Measurements from ENCODE around the gene RAD9A.

RAD9A gene

DNA sequence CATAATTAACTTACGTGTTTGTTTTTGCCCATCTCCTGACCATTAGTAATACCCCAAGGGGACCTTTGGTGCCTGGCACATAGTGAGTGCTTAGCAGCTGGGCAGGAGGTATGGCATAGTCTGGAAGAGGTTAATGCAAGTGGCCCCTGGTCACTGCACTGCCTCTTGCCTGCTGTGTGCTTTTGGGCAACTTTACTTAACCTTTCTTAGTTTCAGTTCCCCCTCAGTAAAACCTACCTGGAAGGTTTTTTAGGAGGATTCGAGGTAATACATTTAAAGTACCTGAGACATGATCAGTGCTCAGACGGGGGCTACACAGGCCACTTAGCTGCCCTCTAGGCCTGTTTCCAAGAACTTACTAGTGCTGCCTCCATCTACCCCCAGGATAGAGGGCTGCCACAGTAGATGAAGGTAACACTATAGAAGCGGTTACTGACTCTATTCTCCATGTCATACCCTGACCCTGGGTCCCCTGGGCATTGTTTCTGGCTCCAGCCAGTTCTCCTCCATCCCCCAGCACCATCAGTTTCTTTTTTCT, 41.8 kb upstream of the RAD9A start:
- H3K4me3 ChIP-seq: no peak overlapping the region
- H3K27ac ChIP-seq: no peak overlapping the region
- no peaks in the 10 kb centered on the region for H3K9me3 ChIP-seq (ENCODE audit: low read depth, low read length)
- no peak overlapping the region for H3K9ac ChIP-seq (ENCODE audit: insufficient read length)
- TF ChIP-seq EZH2 (IDR thresholded peaks at IDR 0.05) (no peak), POLR2AphosphoS5 (IDR thresholded peaks at IDR 0.05; ENCODE audit: borderline replicate concordance, low read depth, low read length) (no peak), FOXP2 (optimal IDR thresholded peaks at IDR 0.05; ENCODE audit: control extremely low read depth, extremely low read length, insufficient read depth) (no peak)
- DNase-seq (ENCODE audit: low read depth, low spot score): no peak
- no peaks in the 10 kb centered on the region for H3K36me3 ChIP-seq (ENCODE audit: insufficient read depth, low read length)

DNA sequence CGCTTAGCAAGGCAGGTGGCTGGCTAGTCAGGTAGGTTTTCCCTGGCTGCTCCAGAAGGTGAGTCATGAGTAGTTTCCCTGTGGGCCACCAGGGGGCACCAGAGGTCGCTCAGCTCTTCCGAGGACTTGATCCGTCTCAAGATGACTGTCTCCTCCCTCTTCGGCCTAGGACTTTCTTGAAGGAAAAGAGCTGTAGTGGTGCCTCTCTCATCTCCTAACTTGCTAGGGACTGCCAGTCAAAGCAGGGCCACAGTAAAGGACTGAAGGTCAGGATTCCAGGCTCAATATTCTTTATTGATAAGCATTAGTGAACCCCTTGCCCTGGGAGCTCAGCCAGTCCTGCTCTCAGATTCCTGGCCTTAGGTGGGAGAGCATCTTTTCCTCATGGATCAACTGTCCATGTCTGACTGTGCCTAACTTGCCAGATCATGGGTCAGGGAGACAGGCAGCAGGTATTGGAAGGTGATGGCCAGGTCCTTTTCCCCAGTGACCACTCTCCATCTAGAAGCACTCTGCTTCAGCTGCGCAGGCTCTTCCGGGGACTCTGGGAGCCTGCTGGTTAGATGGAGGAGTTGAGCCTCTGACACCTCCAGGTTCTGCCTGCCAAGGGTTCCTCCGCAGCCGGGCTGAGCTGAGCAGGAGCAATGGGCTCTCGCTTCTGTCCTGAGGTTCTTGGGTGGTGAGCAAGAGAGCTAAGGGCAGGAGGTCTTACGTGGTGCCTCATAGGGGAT, 40.3 kb upstream of the RAD9A start:
- TF ChIP-seq FOXP2 (optimal IDR thresholded peaks at IDR 0.05; ENCODE audit: control extremely low read depth, extremely low read length, insufficient read depth) (no peak), POLR2AphosphoS5 (IDR thresholded peaks at IDR 0.05; ENCODE audit: borderline replicate concordance, low read depth, low read length) (no peak), EZH2 (IDR thresholded peaks at IDR 0.05) (no peak)
- Histone ChIP-seq H3K9ac (ENCODE audit: insufficient read length) (no peak overlapping the region), H3K27ac (no peak overlapping the region), H3K36me3 (ENCODE audit: insufficient read depth, low read length) (no peaks in the 10 kb centered on the region), H3K4me3 (no peak overlapping the region), H3K9me3 (ENCODE audit: low read depth, low read length) (no peaks in the 10 kb centered on the region)
- DNase-seq (ENCODE audit: low read depth, low spot score): no peak

DNA sequence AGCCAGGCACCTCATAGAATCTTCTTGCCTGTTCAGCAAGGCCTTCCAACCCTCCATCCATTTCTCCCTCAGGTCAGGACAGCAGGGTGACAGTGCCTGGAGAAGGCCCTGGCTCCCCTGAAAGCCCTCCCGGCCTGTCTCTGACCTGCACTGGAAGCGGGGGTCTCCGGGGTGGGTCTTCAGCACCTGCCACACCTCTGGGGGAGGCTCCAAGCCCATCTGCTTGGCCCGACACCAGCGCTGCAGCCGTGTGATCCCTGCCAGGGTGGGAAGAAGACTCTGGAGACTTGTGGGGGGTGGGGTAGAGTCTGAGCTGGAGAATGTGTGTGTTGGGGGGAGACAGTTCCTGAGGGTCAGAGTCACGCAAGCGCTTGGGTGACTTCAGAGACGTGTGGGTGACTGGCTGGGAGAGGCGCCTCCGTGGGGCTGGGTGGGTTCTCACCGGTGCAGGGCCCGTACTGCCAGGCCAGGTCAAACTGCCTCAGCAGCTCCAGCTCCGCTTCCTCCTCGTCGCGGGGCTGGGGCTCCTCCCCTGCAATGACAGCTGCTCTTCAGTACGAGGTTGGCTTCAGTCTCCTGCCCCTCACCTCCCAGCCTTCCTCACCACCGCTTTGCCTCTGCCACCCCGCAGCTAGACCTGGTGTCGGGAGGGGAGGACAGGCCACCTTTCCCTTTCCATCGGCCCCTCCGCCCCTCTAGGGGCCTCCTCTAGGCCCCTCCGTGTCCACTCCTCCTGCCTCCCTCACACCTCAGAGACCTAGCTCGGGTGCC, 39.1 kb upstream of the RAD9A start:
- H3K9ac ChIP-seq (ENCODE audit: insufficient read length): peak overlapping the region; percentile 64
- H3K9me3 ChIP-seq (ENCODE audit: low read depth, low read length): no peaks in the 10 kb centered on the region
- no peaks in the 10 kb centered on the region for H3K36me3 ChIP-seq (ENCODE audit: insufficient read depth, low read length)
- TF ChIP-seq POLR2AphosphoS5 (IDR thresholded peaks at IDR 0.05; ENCODE audit: borderline replicate concordance, low read depth, low read length) (no peak), EZH2 (IDR thresholded peaks at IDR 0.05) (no peak), FOXP2 (optimal IDR thresholded peaks at IDR 0.05; ENCODE audit: control extremely low read depth, extremely low read length, insufficient read depth) (no peak)
- H3K27ac ChIP-seq: peak overlapping the region; percentile 29; the same call in 1 of the 2 replicates
- DNase-seq (ENCODE audit: low read depth, low spot score): no peak
- peak overlapping the region; percentile 87 for H3K4me3 ChIP-seq

DNA sequence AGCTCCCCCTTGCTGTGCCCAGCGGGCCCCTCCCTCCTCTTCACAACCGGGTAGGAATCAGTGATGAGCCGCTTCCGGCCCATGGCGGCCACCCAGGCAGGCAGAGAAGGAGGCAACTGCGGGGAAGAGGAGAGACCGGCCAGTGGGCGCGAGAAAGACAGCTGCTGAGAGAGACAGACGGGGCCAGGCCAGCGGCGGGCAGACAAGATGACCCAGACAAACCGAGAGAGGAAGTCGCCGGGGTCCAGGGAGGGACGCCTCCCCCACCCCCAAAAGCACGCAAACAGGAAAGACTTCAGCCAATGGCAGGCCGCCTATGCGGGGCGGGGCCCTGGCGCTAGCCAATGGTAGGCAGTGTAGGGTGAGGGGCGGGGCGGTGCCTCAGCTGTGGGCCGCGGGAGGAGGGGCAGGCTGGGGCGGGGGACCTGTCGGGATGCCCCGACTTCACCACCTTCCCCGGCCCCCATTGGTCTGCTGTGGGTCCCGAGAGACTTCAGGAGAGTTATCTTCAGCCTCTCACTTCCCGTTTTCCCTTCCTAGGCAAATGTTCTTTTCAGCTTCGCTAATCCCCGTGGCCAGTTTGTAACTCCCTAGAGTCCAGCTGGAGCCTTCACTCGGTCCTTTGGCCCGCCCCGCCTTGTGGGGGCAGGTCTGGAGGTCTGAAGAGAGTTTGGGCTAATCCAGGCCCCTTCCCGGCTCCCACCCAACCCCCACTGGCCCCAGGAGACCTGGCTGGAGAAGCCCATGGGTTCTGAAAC, 38.3 kb upstream of the RAD9A start, which contains the start of gene POLD4:
Gene POLD4 (minus strand): TSS at position 230 of the 758 bp plus-strand sequence. CDS start 147 bp downstream, at position 83.
- no peak for TF ChIP-seq FOXP2 (optimal IDR thresholded peaks at IDR 0.05; ENCODE audit: control extremely low read depth, extremely low read length, insufficient read depth)
- TF ChIP-seq POLR2AphosphoS5 (IDR thresholded peaks at IDR 0.05; ENCODE audit: borderline replicate concordance, low read depth, low read length): no peak
- no peak for TF ChIP-seq EZH2 (IDR thresholded peaks at IDR 0.05)

DNA sequence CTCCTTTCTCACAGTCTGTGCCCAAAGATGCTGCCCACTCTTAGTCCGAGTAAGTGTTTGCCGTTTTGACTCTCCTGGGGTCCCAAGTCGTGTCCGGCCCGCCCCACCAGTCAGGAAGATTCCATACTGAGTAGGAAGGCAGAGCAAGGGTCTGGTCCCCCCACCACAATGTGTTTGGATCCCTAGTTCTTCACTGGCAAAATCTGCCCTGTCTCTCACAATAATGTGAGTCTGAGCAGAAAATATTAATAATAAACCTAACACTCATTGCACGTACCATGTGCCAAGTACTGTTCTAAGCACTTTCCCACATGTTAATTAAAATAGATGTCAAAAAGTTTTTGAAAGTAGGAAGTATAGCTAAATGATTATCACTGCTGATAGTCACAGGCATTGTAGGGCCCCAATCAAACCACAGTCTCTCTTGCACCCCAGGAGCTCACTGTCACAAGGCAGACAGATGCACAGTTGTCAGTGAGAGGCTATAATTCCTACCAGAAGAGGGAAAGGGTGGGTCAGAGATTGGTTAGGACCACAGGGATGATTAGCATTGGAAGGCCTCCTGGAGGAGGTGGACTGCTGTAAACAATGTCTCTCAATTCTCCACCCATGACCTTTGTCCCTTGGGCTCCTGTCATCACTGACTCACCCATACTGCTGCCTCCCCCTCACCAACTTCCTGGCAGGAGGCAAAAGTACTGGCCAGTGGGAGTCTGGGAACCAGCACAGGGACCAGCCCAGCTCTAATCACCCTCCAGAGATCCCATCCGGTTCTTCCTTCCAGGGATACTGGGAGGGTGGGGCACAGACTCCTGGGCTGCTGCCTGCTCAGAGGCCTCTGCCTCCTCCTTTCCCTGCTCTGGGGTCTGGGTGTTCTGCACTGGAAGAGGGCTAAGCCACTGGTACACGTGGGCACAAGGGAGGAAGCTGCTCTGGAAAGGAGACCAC, 37.4 kb upstream of the RAD9A start:
- no peak for DNase-seq (ENCODE audit: low read depth, low spot score)
- Histone ChIP-seq H3K27ac (peak overlapping the region; percentile 62), H3K9me3 (ENCODE audit: low read depth, low read length) (no peaks in the 10 kb centered on the region), H3K36me3 (ENCODE audit: insufficient read depth, low read length) (no peaks in the 10 kb centered on the region), H3K9ac (ENCODE audit: insufficient read length) (peak overlapping the region; percentile 35), H3K4me3 (peak overlapping the region; percentile 87)
- no peak for TF ChIP-seq FOXP2 (optimal IDR thresholded peaks at IDR 0.05; ENCODE audit: control extremely low read depth, extremely low read length, insufficient read depth)
- no peak for TF ChIP-seq POLR2AphosphoS5 (IDR thresholded peaks at IDR 0.05; ENCODE audit: borderline replicate concordance, low read depth, low read length)
- TF ChIP-seq EZH2 (IDR thresholded peaks at IDR 0.05): no peak

More for the DNA sequence above, 38.3 kb upstream of the RAD9A start, which contains the start of gene POLD4:
- H3K4me3 ChIP-seq: peak within 1 kb of the TSS; percentile 87
- no peaks in the 10 kb centered on the region for H3K9me3 ChIP-seq (ENCODE audit: low read depth, low read length)
- DNase-seq (ENCODE audit: low read depth, low spot score): no peak
- no peaks in the 10 kb centered on the region for H3K36me3 ChIP-seq (ENCODE audit: insufficient read depth, low read length)
- H3K9ac ChIP-seq (ENCODE audit: insufficient read length): peak within 1 kb of the TSS; percentile 64
- peak within 1 kb of the TSS; percentile 62 for H3K27ac ChIP-seq

DNA sequence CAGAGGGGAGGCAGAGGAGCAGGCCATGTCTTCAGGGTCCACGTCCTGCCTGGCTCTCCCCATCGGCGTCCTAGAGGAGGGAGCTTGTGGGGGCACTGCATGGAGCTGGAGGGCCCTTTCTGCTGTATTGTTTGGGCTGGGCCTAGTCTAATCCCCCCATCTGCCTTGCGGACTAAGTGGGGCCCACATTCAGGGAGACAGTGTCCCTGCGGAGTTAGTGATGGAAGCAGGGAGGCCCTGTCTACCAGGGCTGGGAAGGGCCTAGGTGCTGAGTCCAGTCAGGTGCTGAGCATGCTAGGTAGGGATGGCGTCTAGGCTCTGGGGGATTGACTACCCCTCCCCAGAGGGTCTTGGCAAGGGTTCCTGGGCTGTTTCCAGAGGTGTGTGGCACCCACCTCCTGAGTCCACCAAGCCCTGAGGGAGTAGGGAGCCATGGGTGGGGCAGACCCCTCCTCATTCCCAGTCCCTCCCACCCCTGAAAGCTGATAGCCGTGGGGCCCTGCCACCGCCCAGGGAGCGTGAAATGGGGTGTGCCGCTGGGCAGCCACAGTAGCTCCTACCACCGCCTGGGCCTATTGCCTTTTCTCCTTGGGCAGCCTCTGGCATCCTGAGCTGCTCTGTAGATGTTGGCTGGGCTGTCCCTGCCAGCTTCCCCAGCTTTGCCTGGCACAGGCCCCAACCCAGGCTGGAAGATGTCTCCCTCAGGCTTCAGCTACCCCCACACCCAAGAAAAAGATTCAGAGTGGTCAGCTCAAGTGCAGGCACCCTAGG, 36.6 kb upstream of the RAD9A start:
- no peak overlapping the region for H3K27ac ChIP-seq
- TF ChIP-seq EZH2 (IDR thresholded peaks at IDR 0.05): no peak
- TF ChIP-seq POLR2AphosphoS5 (IDR thresholded peaks at IDR 0.05; ENCODE audit: borderline replicate concordance, low read depth, low read length): no peak
- TF ChIP-seq FOXP2 (optimal IDR thresholded peaks at IDR 0.05; ENCODE audit: control extremely low read depth, extremely low read length, insufficient read depth): no peak
- no peak overlapping the region for H3K4me3 ChIP-seq
- no peaks in the 10 kb centered on the region for H3K9me3 ChIP-seq (ENCODE audit: low read depth, low read length)
- no peak overlapping the region for H3K9ac ChIP-seq (ENCODE audit: insufficient read length)
- no peaks in the 10 kb centered on the region for H3K36me3 ChIP-seq (ENCODE audit: insufficient read depth, low read length)
- DNase-seq (ENCODE audit: low read depth, low spot score): no peak
